Retinal pigment epithelial cell (primary cell): ENCODE data around the gene EHMT1.

Experiments used
- DNase-seq: peaks from one replicate; pipeline ENCODE4 v3.0.0-alpha.2; 2010; ENCODE audit warnings: low read depth
- H3K4me3 ChIP-seq: 2 replicates; pipeline ENCODE4 v1.5.1; 2011; ENCODE audit warnings: mild to moderate bottlenecking, low read length, control low read depth, moderate library complexity
- CTCF ChIP-seq: conservative IDR thresholded peaks from 2 replicates; pipeline ENCODE4 v1.5.1; 2011; ENCODE audit warnings: low read depth, low read length, control low read depth, inconsistent platforms

Gene EHMT1

GRCh38 chr9:137578518-137579258, 40.1 kb upstream of the EHMT1 start, which contains the start of gene DPH7:
TSS of gene DPH7 (minus strand) at chr9:137578925. CDS start at chr9:137578777, 148 bp downstream.
- peak within 1 kb of the TSS; percentile 78 for H3K4me3 ChIP-seq
- DNase-seq: peak; percentile 58
- peak; percentile 85 for TF ChIP-seq CTCF

DNA sequence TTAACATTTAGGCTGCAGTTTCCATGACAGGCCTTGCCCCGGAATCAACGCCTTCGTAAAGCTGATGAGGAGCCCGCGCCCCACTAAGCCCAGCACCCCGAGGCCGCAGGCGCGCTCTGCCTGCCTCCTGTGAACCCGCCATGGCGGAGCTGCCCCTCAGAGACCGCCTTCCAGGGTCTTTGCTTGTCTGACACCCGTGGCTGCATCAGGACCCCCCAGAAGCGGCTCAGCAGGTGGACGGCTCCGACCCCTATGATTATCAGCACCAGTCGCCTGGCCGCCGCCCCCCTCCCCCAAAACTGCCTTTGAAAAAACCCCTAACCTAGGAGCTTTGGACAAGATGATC, 39.6 kb upstream of the EHMT1 start:
- DNase-seq: no peak
- TF ChIP-seq CTCF: no peak
- H3K4me3 ChIP-seq: peak overlapping the region; percentile 54

DNA sequence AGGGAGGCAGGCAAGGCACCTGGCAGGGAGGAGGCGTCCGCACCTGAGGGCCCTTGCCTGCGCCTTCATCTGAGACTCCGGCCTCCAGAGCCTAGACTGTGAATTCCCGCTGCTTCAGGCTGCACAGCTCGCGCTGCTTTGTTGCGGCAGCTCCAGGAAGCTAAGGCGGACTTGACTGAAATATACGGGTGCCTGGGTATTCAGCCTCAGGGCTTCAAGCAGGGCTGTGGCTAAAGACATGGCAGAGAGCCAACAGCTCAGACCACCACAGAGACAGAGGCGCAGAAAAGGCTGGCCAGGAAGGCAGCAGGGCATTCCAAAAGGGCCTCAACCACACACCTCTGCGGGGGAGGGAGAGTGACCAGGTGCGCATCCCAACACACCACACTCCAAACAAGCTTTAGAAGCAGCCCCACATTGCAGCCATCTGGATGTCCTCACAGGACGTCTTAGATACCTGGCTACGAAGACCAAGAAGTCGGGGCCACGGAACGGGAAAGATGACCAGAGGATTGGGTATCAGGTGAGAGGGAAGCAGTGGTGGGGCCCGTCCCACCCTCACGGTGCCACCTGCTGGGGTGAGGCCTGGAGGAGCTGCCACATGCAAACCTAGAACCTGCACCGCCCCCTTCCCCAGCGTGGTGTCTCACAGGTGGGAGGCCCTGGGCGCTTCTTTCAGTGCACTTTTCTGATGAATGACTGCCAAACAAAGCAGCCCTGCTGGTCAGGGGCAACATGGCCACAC, 38.4 kb upstream of the EHMT1 start:
- no peak for DNase-seq
- TF ChIP-seq CTCF: no peak
- H3K4me3 ChIP-seq: no peak overlapping the region

DNA sequence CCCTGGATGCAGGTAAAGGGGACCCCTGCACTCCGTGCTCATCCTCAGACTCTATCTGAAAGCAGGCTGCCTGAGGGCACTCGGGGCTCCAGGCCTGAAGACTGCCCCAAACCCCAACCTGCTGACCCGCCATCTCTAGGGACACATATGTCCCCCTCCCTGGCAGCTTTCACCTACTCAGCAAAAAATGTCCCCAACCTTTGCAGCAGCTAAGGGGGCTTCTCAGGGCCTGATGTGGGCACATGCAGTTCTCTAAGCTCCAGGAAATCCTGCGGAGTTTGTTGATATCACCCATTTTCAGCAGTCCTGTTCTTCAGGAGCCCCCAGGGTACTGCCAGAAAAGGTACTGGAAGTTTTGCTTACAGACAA, 37.9 kb upstream of the EHMT1 start:
- no peak overlapping the region for H3K4me3 ChIP-seq

GRCh38 chr9:137581361-137582285, 37.2 kb upstream of the EHMT1 start:
- no peak for DNase-seq
- no peak overlapping the region for H3K4me3 ChIP-seq
- no peak for TF ChIP-seq CTCF

More for the DNA sequence above, 37.9 kb upstream of the EHMT1 start:
- TF ChIP-seq CTCF: no peak
- DNase-seq: no peak

DNA sequence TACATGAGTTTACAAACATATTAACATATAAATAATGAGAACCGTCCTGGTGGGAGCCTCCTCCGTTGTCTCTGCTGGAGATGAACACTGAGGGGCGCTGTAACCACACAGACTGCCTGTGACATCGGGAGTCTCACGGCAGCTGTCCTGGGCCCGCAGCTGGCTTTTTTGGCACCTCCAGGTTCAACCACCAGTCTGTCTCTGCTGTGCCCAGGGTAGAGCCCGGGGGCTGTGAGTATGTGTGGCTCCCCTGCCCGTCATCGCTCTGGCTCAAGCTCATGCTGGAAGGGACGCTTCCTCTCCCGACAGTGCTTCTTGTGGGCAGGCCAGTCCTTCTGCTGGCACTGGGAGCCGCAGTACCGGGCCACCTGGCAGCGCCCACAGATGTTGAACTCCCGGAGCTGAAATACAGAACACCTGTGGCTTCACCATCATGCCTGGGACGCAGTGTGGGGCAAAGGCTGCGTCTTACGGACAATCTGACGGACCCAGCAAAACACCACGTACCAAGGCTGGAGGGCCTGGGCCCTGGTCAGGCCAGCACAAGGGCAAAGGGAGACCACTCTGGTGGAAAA, 36.4 kb upstream of the EHMT1 start:
- TF ChIP-seq CTCF: peak; percentile 38
- H3K4me3 ChIP-seq: no peak overlapping the region
- DNase-seq: no peak
